A673 (cell line): ENCODE data around the gene TMEM62.

ENCODE experiments used
- EZH2 ChIP-seq: fragments of 200-600 bp; sonication (generic); IDR thresholded peaks from 2 replicates; pipeline ENCODE4 v1.6.1; 2017; ENCODE audit warnings: borderline replicate concordance, low read depth, mild to moderate bottlenecking, mixed read lengths, antibody characterized with exemption, low read length; ENCODE audit not compliant: poor library complexity, severe bottlenecking
- TF ChIP-seq, protein P1 (sequence below): fragments of 300-800, 200-600 bp; sonication (generic); conservative IDR thresholded peaks from 2 replicates; pipeline ENCODE4 v1.5.1; 2017; ENCODE audit warnings: low read depth, mild to moderate bottlenecking, antibody characterized with exemption, low read length, moderate library complexity, mixed read lengths

DNA sequence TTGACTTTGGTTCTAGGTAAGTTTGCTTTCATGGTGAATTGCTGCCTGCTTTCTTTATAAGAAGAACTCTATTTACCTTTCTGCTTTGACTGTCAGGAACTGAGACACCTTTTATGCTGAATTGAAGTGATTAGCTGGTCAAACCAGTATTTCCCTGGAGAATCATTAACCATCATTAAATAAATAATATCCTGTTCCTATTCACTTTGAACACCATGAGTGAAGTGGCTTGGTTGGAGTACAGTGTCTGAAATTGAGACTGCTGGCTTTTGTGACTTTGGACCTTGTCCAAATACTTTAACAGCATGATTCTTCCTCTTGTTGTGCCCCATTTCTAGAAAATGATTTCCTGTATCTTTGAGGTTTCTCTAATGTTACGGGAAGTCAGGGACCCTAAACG lies 5.6 kb upstream of the TMEM62 start:
- TF ChIP-seq, protein P1, sequence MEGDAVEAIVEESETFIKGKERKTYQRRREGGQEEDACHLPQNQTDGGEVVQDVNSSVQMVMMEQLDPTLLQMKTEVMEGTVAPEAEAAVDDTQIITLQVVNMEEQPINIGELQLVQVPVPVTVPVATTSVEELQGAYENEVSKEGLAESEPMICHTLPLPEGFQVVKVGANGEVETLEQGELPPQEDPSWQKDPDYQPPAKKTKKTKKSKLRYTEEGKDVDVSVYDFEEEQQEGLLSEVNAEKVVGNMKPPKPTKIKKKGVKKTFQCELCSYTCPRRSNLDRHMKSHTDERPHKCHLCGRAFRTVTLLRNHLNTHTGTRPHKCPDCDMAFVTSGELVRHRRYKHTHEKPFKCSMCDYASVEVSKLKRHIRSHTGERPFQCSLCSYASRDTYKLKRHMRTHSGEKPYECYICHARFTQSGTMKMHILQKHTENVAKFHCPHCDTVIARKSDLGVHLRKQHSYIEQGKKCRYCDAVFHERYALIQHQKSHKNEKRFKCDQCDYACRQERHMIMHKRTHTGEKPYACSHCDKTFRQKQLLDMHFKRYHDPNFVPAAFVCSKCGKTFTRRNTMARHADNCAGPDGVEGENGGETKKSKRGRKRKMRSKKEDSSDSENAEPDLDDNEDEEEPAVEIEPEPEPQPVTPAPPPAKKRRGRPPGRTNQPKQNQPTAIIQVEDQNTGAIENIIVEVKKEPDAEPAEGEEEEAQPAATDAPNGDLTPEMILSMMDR: no peak
- TF ChIP-seq EZH2: no peak
